Activated CD4-positive, alpha-beta memory T cell treated with anti-CD3 and anti-CD28 coated beads, Interleukin-2, amount 10 ng/mL, durations not matched to agents 7 days and 5 days (primary cell): ENCODE results near the gene DLK2. TPM values are rescaled to one million over a fixed set of nuclear protein-coding genes. Genes with fewer than 3 reads are reported as not detected.
"Not testable (repeated sequence)": the region's sequence is repeated elsewhere in the genome, so short reads cannot be mapped to it uniquely, and the experiment has no call there.

Source experiments
- CTCF ChIA-PET: fragments of 350-600 bp; sonication (Branson Sonifier 250); formaldehyde crosslinking; loops from one replicate; lab custom pipeline; 2021; ENCODE audit warnings: antibody characterized with exemption, inconsistent platforms; lab: Charles Lee
- POLR2A ChIA-PET: fragments of 350-600 bp; sonication (Branson Sonifier 250); formaldehyde crosslinking; loops from one replicate; lab custom pipeline; 2021; ENCODE audit warnings: antibody characterized with exemption; lab: Charles Lee
- DNase-seq: peaks from one replicate; pipeline ENCODE4 v3.0.0-alpha.2; 2020
- H3K27ac Mint-ChIP-seq: one replicate; pipeline ENCODE4 v1.8.0; 2021; ENCODE audit warnings: mild to moderate bottlenecking, mixed read lengths
- H3K27me3 Mint-ChIP-seq: one replicate; pipeline ENCODE4 v1.8.0; 2021; ENCODE audit warnings: mixed read lengths
- H3K36me3 Mint-ChIP-seq: one replicate; pipeline ENCODE4 v1.8.0; 2021; ENCODE audit warnings: low read depth, mixed read lengths
- H3K4me1 Mint-ChIP-seq: one replicate; pipeline ENCODE4 v1.8.0; 2021; ENCODE audit warnings: mixed read lengths
- H3K4me3 Mint-ChIP-seq: one replicate; pipeline ENCODE4 v1.8.0; 2021; ENCODE audit warnings: mild to moderate bottlenecking, mixed read lengths
- H3K9me3 Mint-ChIP-seq: one replicate; pipeline ENCODE4 v1.8.0; 2021; ENCODE audit warnings: mixed read lengths
- total RNA-seq, 2 experiments: library from RNA; stranded (reverse); gene quantifications; one replicate each; pipeline ENCODE4 v1.2.3, GENCODE V29; 2021

The DLK2 gene
- total RNA-seq, 2 experiments from 2014 or later = 0.18 to 0.50 TPM

DNA sequence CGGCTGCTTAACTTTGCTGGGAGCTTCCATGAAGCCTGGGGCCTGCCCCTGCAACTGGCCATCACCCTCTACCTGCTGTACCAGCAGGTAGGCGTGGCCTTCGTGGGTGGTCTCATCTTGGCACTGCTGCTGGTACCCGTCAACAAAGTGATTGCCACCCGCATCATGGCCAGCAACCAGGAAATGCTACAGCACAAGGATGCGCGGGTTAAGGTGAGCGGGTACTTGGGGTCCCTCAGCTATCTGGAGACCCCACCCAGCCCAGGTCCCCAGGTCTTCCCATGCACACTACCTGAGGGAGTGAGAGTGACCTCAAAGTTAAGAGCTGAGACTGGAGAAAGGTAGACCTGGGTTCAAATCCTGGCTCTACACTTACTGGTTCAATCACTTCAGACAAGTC is 22.2 kb downstream of the DLK2 start:
- H3K4me1 Mint-ChIP-seq = peaks cover 12% of the 10 kb centered on the region
- no peak overlapping the region for H3K4me3 Mint-ChIP-seq
- ChIA-PET CTCF (interaction anchor here (0.9 to 1.4 kb wide), 2 partner anchors 17 to 204 kb away, joined by 3 to 4 read pairs; partner anchors contain the start of gene DNPH1), POLR2A (interaction anchor here (0.9 kb wide), 1 partner anchor 54 kb away, joined by 3 read pairs; no protein-coding TSS in a partner anchor)
- DNase-seq = no peak
- H3K27ac Mint-ChIP-seq = no peak overlapping the region
- H3K9me3 Mint-ChIP-seq = no peaks in the 10 kb centered on the region
- no peaks in the 10 kb centered on the region for H3K27me3 Mint-ChIP-seq
- peaks cover 8% of the 10 kb centered on the region for H3K36me3 Mint-ChIP-seq

- ChIA-PET POLR2A (interaction anchor here (0.9 kb wide), 1 partner anchor 55 kb away, joined by 3 read pairs; no protein-coding TSS in a partner anchor), CTCF (no interaction called here)
- no peaks in the 10 kb centered on the region for H3K9me3 Mint-ChIP-seq
- no peaks in the 10 kb centered on the region for H3K27me3 Mint-ChIP-seq
- DNase-seq = no peak
- peaks cover 8% of the 10 kb centered on the region for H3K36me3 Mint-ChIP-seq
- H3K4me1 Mint-ChIP-seq = peaks cover 14% of the 10 kb centered on the region
- H3K4me3 Mint-ChIP-seq = no peak overlapping the region
- H3K27ac Mint-ChIP-seq = no peak overlapping the region
Observed at GRCh38 chr6:43432009-43432945, 23.1 kb downstream of the DLK2 start.

DNA sequence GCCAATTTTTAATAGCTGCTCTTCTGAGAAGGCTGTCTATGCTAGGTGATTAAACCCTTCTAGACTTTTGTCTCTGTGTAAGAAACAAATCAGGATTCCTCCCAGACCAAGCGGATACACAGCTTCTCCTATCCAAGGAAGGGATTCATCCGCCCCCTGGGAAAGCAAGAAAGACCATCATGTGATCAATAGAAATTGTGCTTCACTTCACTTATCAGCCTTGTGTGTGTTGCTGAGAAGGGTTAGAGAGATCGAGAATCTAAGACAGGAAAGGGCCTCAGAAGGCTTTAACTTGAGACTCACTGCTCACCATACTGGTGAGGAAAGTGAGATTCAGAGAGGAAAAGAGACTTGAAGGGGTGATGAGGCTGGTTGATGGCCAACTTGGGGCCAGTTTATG is 26.5 kb downstream of the DLK2 start:
- Mint-ChIP-seq H3K9me3 (no peaks in the 10 kb centered on the region), H3K27ac (peak overlapping the region; percentile 92), H3K4me1 (peaks cover 23% of the 10 kb centered on the region), H3K27me3 (no peaks in the 10 kb centered on the region), H3K4me3 (peak overlapping the region; percentile 93), H3K36me3 (peaks cover 6% of the 10 kb centered on the region)
- no peak for DNase-seq
- POLR2A ChIA-PET = interaction anchor here (0.7 to 2.4 kb wide), 5 partner anchors 8 to 182 kb away, joined by 3 to 18 read pairs (median 5); partner anchors contain the start of gene ZNF318
- CTCF ChIA-PET = interaction anchor here (0.7 to 2.5 kb wide), 4 partner anchors 9 to 257 kb away, joined by 3 to 11 read pairs (median 6); partner anchors contain the start of gene ZNF318

GRCh38 chr6:43428112-43428570 is 27.2 kb downstream of the DLK2 start:
- H3K27me3 Mint-ChIP-seq = no peaks in the 10 kb centered on the region
- no peak for DNase-seq
- H3K36me3 Mint-ChIP-seq = peaks cover 6% of the 10 kb centered on the region
- H3K9me3 Mint-ChIP-seq = no peaks in the 10 kb centered on the region
- CTCF ChIA-PET = interaction anchor here (0.7 to 2.5 kb wide), 8 partner anchors 9 to 256 kb away, joined by 3 to 11 read pairs (median 4); partner anchors contain the start of genes CRIP3 and ZNF318
- peaks cover 23% of the 10 kb centered on the region for H3K4me1 Mint-ChIP-seq
- peak overlapping the region; percentile 92 for H3K27ac Mint-ChIP-seq
- peak overlapping the region; percentile 93 for H3K4me3 Mint-ChIP-seq
- POLR2A ChIA-PET = interaction anchor here (0.6 to 2.4 kb wide), 10 partner anchors 9 to 253 kb away, joined by 3 to 18 read pairs (median 6); partner anchors contain the start of genes POLH, POLR1C, TJAP1 and XPO5

GRCh38 chr6:43427406-43428111 is 27.8 kb downstream of the DLK2 start, which contains the start of gene ABCC10:
ABCC10 (plus strand) TSS chr6:43427541; CDS start chr6:43427979, 438 bp downstream.
- Mint-ChIP-seq H3K9me3 (no peaks in the 10 kb centered on the region), H3K4me3 (peak within 1 kb of the TSS; percentile 93), H3K27me3 (no peaks in the 10 kb centered on the region), H3K36me3 (peaks cover 6% of the 10 kb centered on the region), H3K27ac (peak within 1 kb of the TSS; percentile 92), H3K4me1 (peaks cover 23% of the 10 kb centered on the region)
- POLR2A ChIA-PET = interaction anchor here (0.6 to 2.4 kb wide), 21 partner anchors 9 to 1419 kb away, joined by 3 to 18 read pairs (median 3); partner anchors contain the start of genes DNPH1, POLH, POLR1C and TJAP1
- CTCF ChIA-PET = interaction anchor here (0.7 to 2.5 kb wide), 13 partner anchors 10 to 662 kb away, joined by 3 to 11 read pairs (median 4); partner anchors contain the start of genes CRIP3, DNPH1 and ZNF318
- peak; percentile 96 for DNase-seq

DNA sequence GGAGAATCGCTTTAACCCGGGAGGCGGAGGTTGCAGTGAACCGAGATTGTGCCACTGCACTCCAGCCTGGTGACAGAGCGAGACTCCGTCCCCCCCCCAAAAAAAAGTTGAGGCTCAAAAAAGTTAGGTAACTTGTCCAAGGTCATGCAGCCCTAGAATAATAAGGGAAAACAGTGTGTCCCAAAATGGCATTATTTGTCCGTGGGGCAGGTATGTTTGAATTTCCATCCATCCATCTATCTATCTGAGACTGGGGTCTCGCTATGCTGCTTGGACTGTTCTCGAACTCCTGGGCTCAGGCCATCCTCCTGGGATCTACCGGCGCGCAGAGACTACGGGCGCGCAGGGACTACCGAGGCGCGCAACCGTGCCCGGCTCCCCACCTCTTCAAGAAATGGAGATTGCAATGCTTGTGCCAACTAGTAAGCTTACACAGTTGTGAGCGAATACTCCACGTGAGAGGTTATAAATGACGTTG is 28.4 kb downstream of the DLK2 start:
- peak overlapping the region; percentile 93 for H3K4me3 Mint-ChIP-seq
- H3K9me3 Mint-ChIP-seq = no peaks in the 10 kb centered on the region
- peaks cover 23% of the 10 kb centered on the region for H3K4me1 Mint-ChIP-seq
- peak overlapping the region; percentile 92 for H3K27ac Mint-ChIP-seq
- H3K27me3 Mint-ChIP-seq = no peaks in the 10 kb centered on the region
- CTCF ChIA-PET = interaction anchor here (0.7 to 2.5 kb wide), 10 partner anchors 29 to 661 kb away, joined by 3 to 11 read pairs (median 5); partner anchors contain the start of genes CRIP3, DNPH1 and ZNF318
- POLR2A ChIA-PET = interaction anchor here (0.6 to 2.4 kb wide), 17 partner anchors 9 to 1418 kb away, joined by 3 to 18 read pairs (median 3); partner anchors contain the start of genes DNPH1, POLH, POLR1C and TJAP1
- DNase-seq = no peak
- H3K36me3 Mint-ChIP-seq = peaks cover 3% of the 10 kb centered on the region

- H3K9me3 Mint-ChIP-seq, CTCF ChIA-PET, H3K27me3 Mint-ChIP-seq, POLR2A ChIA-PET, H3K36me3 Mint-ChIP-seq, DNase-seq, H3K4me3 Mint-ChIP-seq, H3K27ac Mint-ChIP-seq: not testable (repeated sequence)
- H3K4me1 Mint-ChIP-seq = peaks cover 23% of the 10 kb centered on the region
Observed at GRCh38 chr6:43425083-43425482, 30.3 kb downstream of the DLK2 start.

GRCh38 chr6:43421831-43422230 is 33.5 kb downstream of the DLK2 start:
- H3K4me1 Mint-ChIP-seq = peaks cover 5% of the 10 kb centered on the region
- H3K36me3 Mint-ChIP-seq = no peaks in the 10 kb centered on the region
- H3K27me3 Mint-ChIP-seq = peaks cover 13% of the 10 kb centered on the region
- POLR2A ChIA-PET = interaction anchor here (0.7 kb wide), 1 partner anchor 154 kb away, joined by 3 read pairs; the partner anchor contains the start of genes POLH and XPO5
- no peak for DNase-seq
- CTCF ChIA-PET = interaction anchor here (0.7 to 0.9 kb wide), 2 partner anchors 35 to 179 kb away, joined by 3 to 8 read pairs; partner anchors contain the start of gene TTBK1
- H3K9me3 Mint-ChIP-seq = no peaks in the 10 kb centered on the region
- no peak overlapping the region for H3K27ac Mint-ChIP-seq
- no peak overlapping the region for H3K4me3 Mint-ChIP-seq

GRCh38 chr6:43420012-43420709 is 35.2 kb downstream of the DLK2 start:
- Mint-ChIP-seq H3K36me3 (no peaks in the 10 kb centered on the region), H3K27ac (no peak overlapping the region), H3K4me3 (no peak overlapping the region), H3K27me3 (peaks cover 16% of the 10 kb centered on the region), H3K4me1 (no peaks in the 10 kb centered on the region), H3K9me3 (no peaks in the 10 kb centered on the region)
- ChIA-PET CTCF (no interaction called here), POLR2A (no interaction called here)
- no peak for DNase-seq

- no peaks in the 10 kb centered on the region for H3K36me3 Mint-ChIP-seq
- H3K4me1 Mint-ChIP-seq = no peaks in the 10 kb centered on the region
- no peak for DNase-seq
- POLR2A ChIA-PET = no interaction called here
- no peaks in the 10 kb centered on the region for H3K9me3 Mint-ChIP-seq
- no peak overlapping the region for H3K4me3 Mint-ChIP-seq
- H3K27ac Mint-ChIP-seq = no peak overlapping the region
- CTCF ChIA-PET = no interaction called here
- peaks cover 19% of the 10 kb centered on the region for H3K27me3 Mint-ChIP-seq
Observed at GRCh38 chr6:43416935-43417334, 38.4 kb downstream of the DLK2 start.

DNA sequence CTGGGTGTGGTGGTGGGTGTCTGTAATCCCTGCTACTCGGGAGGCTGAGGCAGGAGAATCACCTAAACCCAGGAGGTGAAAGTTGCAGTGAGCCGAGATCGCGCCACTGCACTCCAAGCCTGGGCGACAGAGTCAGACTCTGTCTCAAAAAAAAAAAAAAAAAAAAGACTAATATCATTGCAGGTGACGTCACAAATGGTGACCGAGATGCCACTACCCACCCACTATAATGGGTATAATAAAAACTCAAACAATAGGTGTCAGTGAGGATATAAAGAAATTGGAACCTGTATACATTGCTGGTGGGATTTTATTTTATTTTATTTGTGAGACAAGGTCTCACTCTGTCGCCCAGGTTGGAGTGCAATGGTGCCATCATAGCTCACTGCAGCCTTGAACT is 40.1 kb downstream of the DLK2 start:
- not testable (repeated sequence) for H3K9me3 Mint-ChIP-seq, H3K27ac Mint-ChIP-seq, H3K4me1 Mint-ChIP-seq, H3K4me3 Mint-ChIP-seq, H3K36me3 Mint-ChIP-seq, DNase-seq
- ChIA-PET CTCF (interaction anchor here (0.7 to 1.8 kb wide), 2 partner anchors 18 to 147 kb away, joined by 3 to 4 read pairs; no protein-coding TSS in a partner anchor), POLR2A (interaction anchor here (1.0 kb wide), 1 partner anchor 13 kb away, joined by 3 read pairs; no protein-coding TSS in a partner anchor)
- peaks cover 22% of the 10 kb centered on the region for H3K27me3 Mint-ChIP-seq
